HAP-1 (cell line): Measurements from ENCODE around the gene FAM90A1.
"Not testable (repeated sequence)": the region's sequence is repeated elsewhere in the genome, so short reads cannot be mapped to it uniquely, and the experiment has no call there.

Source experiments
- DNase-seq, 2 experiments: peaks; one replicate each; pipeline ENCODE4 v3.0.0-alpha.2; 2016 to 2020; ENCODE audit warnings: low spot score in 2 of 2
- H3K27me3 ChIP-seq: fragments of 250-450 bp; sonication (Bioruptor Pico); 2 replicates; pipeline ENCODE4 v1.5.1; 2020; ENCODE audit warnings: low read depth, mild to moderate bottlenecking, moderate library complexity
- H3K36me3 ChIP-seq: fragments of 250-450 bp; sonication (Bioruptor Pico); replicated peaks from 2 replicates; pipeline ENCODE4 v1.5.1; 2020; ENCODE audit warnings: mild to moderate bottlenecking
- H3K4me1 ChIP-seq: fragments of 250-450 bp; sonication (Bioruptor Pico); 2 replicates; pipeline ENCODE4 v1.5.1; 2020; ENCODE audit warnings: mild to moderate bottlenecking
- H3K4me3 ChIP-seq: fragments of 250-450 bp; sonication (Bioruptor Pico); 2 replicates; pipeline ENCODE4 v1.5.1; 2020; ENCODE audit warnings: mild to moderate bottlenecking, moderate library complexity
- H3K9me3 ChIP-seq: fragments of 250-450 bp; sonication (Bioruptor Pico); 2 replicates; pipeline ENCODE4 v1.5.1; 2020; ENCODE audit warnings: mild to moderate bottlenecking, moderate library complexity
- in situ Hi-C: fragments of 300-500 bp; cut with MboI; formaldehyde crosslinking; loops from 3 replicates; pipeline ENCODE4 v1.14.3; 2020; ENCODE audit warnings: low sequenced_read_pairs, inconsistent platforms, mixed read lengths

Gene FAM90A1

DNA sequence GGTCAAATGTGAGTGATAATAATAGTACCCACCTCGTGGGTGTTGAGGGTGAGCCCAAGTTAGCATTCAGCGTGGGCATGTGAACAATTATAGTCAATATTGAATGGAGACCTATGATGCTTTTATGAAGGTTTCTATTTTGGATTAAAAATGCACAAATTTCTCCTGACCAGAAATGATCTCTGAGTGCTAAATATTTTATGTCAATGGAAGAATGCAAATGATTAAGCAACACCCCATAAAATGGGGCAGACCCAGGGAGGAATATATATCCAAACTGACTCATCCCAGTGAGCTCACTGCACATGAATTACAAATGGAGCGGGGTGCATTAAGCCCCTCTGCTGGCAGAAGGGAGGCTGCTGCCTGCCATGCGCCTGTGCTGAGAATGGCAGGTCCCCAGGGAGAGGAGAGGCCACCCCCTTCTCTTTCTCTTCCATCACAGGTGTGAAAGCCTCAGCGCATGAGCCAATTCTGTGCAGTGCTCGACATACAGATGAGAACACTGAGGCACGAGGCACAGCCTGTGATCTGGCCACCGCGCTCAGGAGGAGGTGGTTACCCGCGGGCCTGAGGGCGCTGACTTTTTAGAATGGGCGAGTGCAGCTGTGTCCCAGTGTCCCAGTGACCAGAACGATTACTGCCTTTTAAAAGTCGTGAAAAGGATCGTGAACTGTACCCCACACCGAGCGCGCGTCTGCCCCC, 14.7 kb upstream of the FAM90A1 start:
- peak overlapping the region; percentile 21 for H3K4me3 ChIP-seq
- H3K36me3 ChIP-seq, H3K4me1 ChIP-seq, H3K9me3 ChIP-seq, H3K27me3 ChIP-seq, in situ Hi-C loops: not testable (repeated sequence)
- peak in 1 of 2 experiments; percentile 28 for DNase-seq

DNA sequence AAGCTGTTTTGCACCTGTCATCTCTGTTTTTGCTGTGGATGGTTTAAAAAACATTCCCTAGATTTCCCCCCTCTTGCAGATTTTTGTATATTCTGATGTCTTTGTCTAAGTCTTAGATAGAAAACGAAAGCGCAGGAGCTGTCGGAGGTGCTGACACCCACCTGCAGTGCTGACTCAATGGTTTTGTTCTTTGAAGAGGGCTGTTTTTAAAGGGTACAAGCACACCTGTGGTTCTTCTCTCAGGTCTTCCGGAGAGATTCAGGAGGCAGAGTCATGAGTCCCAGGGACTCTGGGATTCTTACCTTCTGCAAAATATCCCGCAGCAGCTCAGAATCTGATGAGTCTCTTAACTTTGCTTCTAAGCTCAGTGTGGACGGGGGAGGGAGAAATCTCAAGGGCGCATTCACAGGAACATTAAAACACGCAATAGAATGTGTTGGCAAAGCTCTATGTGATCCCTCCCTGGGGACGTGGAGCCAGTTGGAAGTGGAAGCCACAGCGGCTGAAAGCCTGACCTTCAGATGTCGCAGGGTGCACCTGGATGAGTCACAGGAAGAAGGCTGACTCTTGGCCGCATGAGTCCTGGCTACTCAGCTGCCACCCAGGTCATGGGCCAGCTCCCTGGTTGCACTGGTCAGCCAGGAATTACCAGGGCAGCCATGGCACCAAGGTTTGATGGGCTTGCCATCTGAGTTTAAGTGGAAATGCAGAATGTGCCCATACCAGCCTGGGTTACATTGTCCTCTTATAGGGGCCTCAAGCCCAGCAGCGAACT, 13.1 kb upstream of the FAM90A1 start:
- H3K4me1 ChIP-seq, DNase-seq, H3K9me3 ChIP-seq, in situ Hi-C loops, H3K4me3 ChIP-seq, H3K36me3 ChIP-seq, H3K27me3 ChIP-seq: not testable (repeated sequence)

DNA sequence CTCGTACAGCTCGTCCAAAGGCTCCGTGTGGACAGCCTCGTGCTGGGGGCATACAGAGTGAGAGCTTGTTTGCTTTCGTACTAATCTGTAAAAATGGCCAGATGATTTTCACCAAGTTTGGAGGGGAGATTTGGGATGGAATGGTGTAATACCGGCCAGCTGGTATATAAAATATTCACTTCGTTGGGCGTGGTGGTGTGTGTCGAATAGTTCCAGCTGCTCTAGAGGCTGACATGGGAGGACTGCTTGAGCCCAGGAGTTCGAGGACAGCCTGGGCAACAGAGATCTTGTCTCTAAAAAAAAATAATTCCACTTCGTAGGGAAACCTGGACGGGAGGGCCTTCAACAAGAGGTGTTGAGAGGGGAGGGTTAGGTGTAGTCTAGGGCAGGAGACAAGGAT, 9.6 kb upstream of the FAM90A1 start:
- not testable (repeated sequence) for H3K4me3 ChIP-seq, H3K9me3 ChIP-seq, H3K27me3 ChIP-seq, H3K36me3 ChIP-seq, H3K4me1 ChIP-seq, DNase-seq
- in situ Hi-C loops, result loop anchor here (10.0 kb wide), 1 partner anchor 122 kb away; no protein-coding TSS in a partner anchor

- H3K4me3 ChIP-seq, DNase-seq, H3K36me3 ChIP-seq, H3K9me3 ChIP-seq, H3K4me1 ChIP-seq, H3K27me3 ChIP-seq: not testable (repeated sequence)
- in situ Hi-C loops, result loop anchor here (10.0 kb wide), 1 partner anchor 121 kb away; no protein-coding TSS in a partner anchor
Measured at GRCh38 chr12:8235316-8236157, 8.1 kb upstream of the FAM90A1 start.

DNA sequence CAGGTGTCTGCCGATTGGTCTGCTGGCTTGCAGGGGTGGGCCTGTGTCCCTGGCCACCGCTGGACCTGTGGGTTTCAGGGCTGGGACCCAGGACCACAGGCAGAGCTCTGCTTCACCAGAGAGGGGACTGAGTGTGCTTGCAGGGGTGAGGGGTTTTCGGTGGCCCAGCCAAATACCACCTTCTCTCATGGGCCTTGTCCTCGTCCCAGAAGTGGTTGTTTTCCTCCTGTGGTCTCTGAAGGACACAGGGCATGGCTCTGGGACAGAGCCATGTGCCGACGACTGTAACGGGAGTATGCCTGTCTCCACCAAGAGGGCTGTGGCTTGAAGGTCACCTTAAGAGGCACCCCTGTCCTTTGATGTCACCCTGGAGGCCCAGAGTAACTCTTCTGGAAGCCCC, 7.3 kb upstream of the FAM90A1 start:
- not testable (repeated sequence) for H3K27me3 ChIP-seq, H3K36me3 ChIP-seq, H3K4me3 ChIP-seq, DNase-seq, H3K4me1 ChIP-seq, H3K9me3 ChIP-seq
- in situ Hi-C loops, result loop anchor here (10.0 kb wide), 1 partner anchor 120 kb away; no protein-coding TSS in a partner anchor

DNA sequence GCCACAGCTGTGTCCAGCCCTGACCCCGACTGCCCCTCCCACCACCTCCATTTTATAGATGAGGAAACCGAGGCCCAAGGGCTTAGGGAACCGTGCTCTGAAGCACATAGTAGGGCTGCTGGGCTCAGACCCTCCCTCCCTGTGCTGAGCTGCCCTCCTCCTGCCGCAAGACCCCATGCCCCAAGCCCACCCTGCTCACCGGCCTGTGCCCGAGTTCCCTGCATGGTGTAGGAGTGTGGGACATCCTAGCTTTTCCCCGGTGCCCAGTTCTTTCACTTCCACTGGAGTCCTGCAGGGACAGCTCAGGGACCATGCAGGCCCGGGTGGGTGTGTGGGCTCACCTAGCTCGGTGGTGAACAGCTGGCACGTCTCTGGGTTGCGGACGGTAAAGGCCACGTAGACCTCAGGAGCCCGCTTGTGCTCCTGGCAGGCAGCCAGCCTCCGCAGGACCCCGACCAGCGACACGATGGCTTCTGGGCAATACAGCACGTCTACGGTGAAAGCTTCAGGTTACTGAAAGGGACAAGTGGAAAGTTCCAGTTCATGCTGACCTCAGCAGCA, 6.6 kb upstream of the FAM90A1 start:
- in situ Hi-C loops, result loop anchor here (10.0 kb wide), 1 partner anchor 119 kb away; no protein-coding TSS in a partner anchor
- H3K27me3 ChIP-seq, H3K4me3 ChIP-seq, DNase-seq, H3K36me3 ChIP-seq, H3K9me3 ChIP-seq, H3K4me1 ChIP-seq: not testable (repeated sequence)

DNA sequence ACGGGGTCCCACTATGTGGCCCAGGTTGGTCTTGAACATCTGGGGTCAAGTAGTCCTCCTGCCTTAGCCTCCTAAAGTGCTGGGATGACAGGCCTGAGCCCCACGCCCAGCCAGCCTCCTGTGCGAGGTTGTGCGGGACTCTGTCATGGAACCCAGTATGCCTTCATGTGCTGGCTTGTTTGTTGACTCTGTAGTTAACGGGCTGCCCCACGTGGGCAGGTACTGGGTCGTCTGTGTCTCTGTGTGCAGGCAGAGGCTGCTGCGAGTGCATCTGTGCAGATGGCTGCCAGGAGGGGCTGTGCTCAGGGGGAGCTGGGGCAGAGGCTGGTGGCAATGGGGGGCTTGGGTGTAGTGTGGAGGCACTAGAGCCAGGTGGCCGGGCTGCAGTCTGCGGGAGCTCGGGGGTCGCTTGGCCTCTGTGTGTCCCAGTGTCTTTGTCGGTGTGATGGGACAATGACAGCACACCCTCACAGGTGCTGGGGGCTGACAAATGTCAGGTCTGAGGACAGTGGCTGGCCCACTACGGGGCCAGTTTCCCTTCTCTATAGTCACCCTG, 6.0 kb upstream of the FAM90A1 start:
- not testable (repeated sequence) for H3K27me3 ChIP-seq
- in situ Hi-C loops, result loop anchor here (10.0 kb wide), 1 partner anchor 119 kb away; no protein-coding TSS in a partner anchor

GRCh38 chr12:8231666-8232608, 4.5 kb upstream of the FAM90A1 start:
- in situ Hi-C loops, result loop anchor here (10.0 kb wide), 1 partner anchor 117 kb away; no protein-coding TSS in a partner anchor
- peak in 1 of 2 experiments; percentile 83 for DNase-seq
- H3K36me3 ChIP-seq, H3K9me3 ChIP-seq, H3K27me3 ChIP-seq, H3K4me3 ChIP-seq, H3K4me1 ChIP-seq: not testable (repeated sequence)

More for the DNA sequence above, 6.0 kb upstream of the FAM90A1 start:
- H3K4me1 ChIP-seq, H3K4me3 ChIP-seq, H3K9me3 ChIP-seq, DNase-seq, H3K36me3 ChIP-seq: not testable (repeated sequence)

GRCh38 chr12:8231049-8231448, 3.6 kb upstream of the FAM90A1 start:
- H3K9me3 ChIP-seq, DNase-seq, H3K36me3 ChIP-seq, H3K4me1 ChIP-seq, H3K4me3 ChIP-seq, H3K27me3 ChIP-seq: not testable (repeated sequence)
- in situ Hi-C loops, result loop anchor here (10.0 kb wide), 1 partner anchor 116 kb away; no protein-coding TSS in a partner anchor

DNA sequence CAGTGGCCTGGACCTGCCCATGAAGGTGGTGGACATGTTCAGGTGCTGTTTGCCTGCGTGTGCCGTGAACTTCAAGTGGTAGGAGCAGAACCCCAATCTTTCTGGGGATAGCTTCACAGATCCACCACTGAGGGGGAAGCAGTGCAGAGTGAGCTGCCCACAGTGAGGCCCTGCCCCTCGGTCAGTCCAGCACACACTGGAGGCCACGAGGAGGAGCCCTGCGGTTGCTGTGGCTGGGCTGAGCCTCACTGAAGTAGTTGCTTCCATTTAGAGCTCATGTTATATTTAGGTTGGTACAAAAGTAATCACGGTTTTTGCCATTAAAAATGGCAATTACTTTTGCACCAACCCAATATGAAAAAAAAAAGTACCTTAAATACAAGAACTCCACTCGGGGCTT, 2.1 kb upstream of the FAM90A1 start:
- in situ Hi-C loops, DNase-seq: not testable (repeated sequence)

GRCh38 chr12:8228607-8229006, 1.2 kb upstream of the FAM90A1 start:
- DNase-seq, H3K36me3 ChIP-seq, H3K9me3 ChIP-seq, in situ Hi-C loops, H3K4me1 ChIP-seq, H3K27me3 ChIP-seq: not testable (repeated sequence)
- H3K4me3 ChIP-seq, result peak overlapping the region; percentile 43

More for the DNA sequence above, 2.1 kb upstream of the FAM90A1 start:
- H3K4me1 ChIP-seq, H3K9me3 ChIP-seq, H3K27me3 ChIP-seq, H3K36me3 ChIP-seq, H3K4me3 ChIP-seq: not testable (repeated sequence)

GRCh38 chr12:8227732-8228077, 287 bp upstream of the FAM90A1 start:
- peak overlapping the region; percentile 43 for H3K4me3 ChIP-seq
- in situ Hi-C loops, H3K27me3 ChIP-seq, H3K9me3 ChIP-seq, DNase-seq, H3K4me1 ChIP-seq, H3K36me3 ChIP-seq: not testable (repeated sequence)
